H1 (cell line): ENCODE measurements around the gene ACP4. TPM values are rescaled to one million over a fixed set of nuclear protein-coding genes. Genes with fewer than 3 reads are reported as not detected.

ENCODE experiments used
- CTCF ChIA-PET: fragments of 300-600 bp; sonication (Branson Sonifier 250); formaldehyde crosslinking; loops from one replicate; lab custom pipeline; 2021; ENCODE audit not compliant: partially characterized antibody; lab: Charles Lee
- POLR2A ChIA-PET: fragments of 300-600 bp; sonication (Branson Sonifier 250); formaldehyde crosslinking; loops from one replicate; lab custom pipeline; 2021; ENCODE audit warnings: inconsistent platforms; ENCODE audit not compliant: partially characterized antibody; lab: Charles Lee
- DNase-seq, 2 experiments: peaks; one replicate each; pipeline versions ENCODE4 v3.0.0 to v3.0.0-alpha.2; 2010 to 2022; ENCODE audit warnings: low spot score in 2 of 2, low read depth in 1 of 2, mixed read lengths in 1 of 2
- FAIRE-seq: peaks from 2 replicates; lab custom pipeline; 2011; peaks lifted over from hg19 to GRCh38; lab: Jason Lieb, UNC
- H2AFZ ChIP-seq: 2 replicates; pipeline ENCODE4 v1.8.1; 2012; ENCODE audit warnings: low read length, inconsistent platforms
- H2AK5ac ChIP-seq: 2 replicates; pipeline ENCODE4 v1.6.1; 2013; ENCODE audit warnings: low read depth, low read length
- H2BK120ac ChIP-seq: replicated peaks from 2 replicates; pipeline ENCODE3; 2013; ENCODE audit warnings: low read depth, low read length, inconsistent platforms
- H2BK12ac ChIP-seq: 2 replicates; pipeline ENCODE4 v1.6.1; 2013; ENCODE audit warnings: low read depth, low read length
- H2BK15ac ChIP-seq: 2 replicates; pipeline ENCODE4 v1.6.1; 2013; ENCODE audit warnings: low read length
- H2BK20ac ChIP-seq: 2 replicates; pipeline ENCODE4 v1.6.1; 2013; ENCODE audit warnings: low read length
- H2BK5ac ChIP-seq: 2 replicates; pipeline ENCODE4 v1.6.1; 2013; ENCODE audit warnings: low read depth, low read length
- H3K14ac ChIP-seq: 2 replicates; pipeline ENCODE4 v1.6.1; 2013; ENCODE audit warnings: inconsistent platforms; ENCODE audit not compliant: insufficient read length
- H3K18ac ChIP-seq: 2 replicates; pipeline ENCODE4 v1.6.1; 2013; ENCODE audit warnings: low read length; ENCODE audit errors: extremely low read depth
- H3K23ac ChIP-seq: 2 replicates; pipeline ENCODE4 v1.6.1; 2013; ENCODE audit warnings: inconsistent platforms; ENCODE audit not compliant: insufficient read length
- H3K23me2 ChIP-seq: 2 replicates; pipeline ENCODE4 v1.6.1; 2013; ENCODE audit warnings: low read depth, low read length
- H3K27ac ChIP-seq: 2 replicates; pipeline ENCODE4 v1.6.1; 2011; ENCODE audit warnings: low read depth, low read length, inconsistent platforms
- H3K27me3 ChIP-seq, 4 experiments: replicated peaks in 1 of 4; 1 replicate in 1 of 4; 2 replicates in 3 of 4; pipeline versions ENCODE4 v1.6.1 to v1.8.1; 2011 to 2013; ENCODE audit warnings: low read length in 3 of 4, mild to moderate bottlenecking in 3 of 4, inconsistent platforms in 2 of 4, mixed read lengths in 2 of 4, moderate library complexity in 1 of 4; ENCODE audit not compliant: control insufficient read depth in 3 of 4, insufficient read depth in 3 of 4; ENCODE audit errors: extremely low read depth in 1 of 4
- H3K36me3 ChIP-seq, 4 experiments: 2 replicates each; pipeline versions ENCODE4 v1.6.1 to v1.8.1; 2011 to 2013; ENCODE audit warnings: mild to moderate bottlenecking in 4 of 4, low read length in 3 of 4, moderate library complexity in 2 of 4, control low read depth in 1 of 4, inconsistent platforms in 1 of 4; ENCODE audit not compliant: insufficient read depth in 4 of 4, control insufficient read depth in 2 of 4
- H3K4ac ChIP-seq: replicated peaks from 2 replicates; pipeline ENCODE3; 2013; ENCODE audit warnings: low read length, low read depth, mixed read lengths, inconsistent platforms; ENCODE audit not compliant: insufficient read length
- H3K4me1 ChIP-seq, 4 experiments: replicated peaks in 1 of 4; 1 replicate in 1 of 4; 2 replicates in 3 of 4; pipeline versions ENCODE4 v1.6.1 to v1.8.1; 2011 to 2013; ENCODE audit warnings: low read length in 3 of 4, inconsistent platforms in 2 of 4, mixed read lengths in 1 of 4; ENCODE audit not compliant: insufficient read depth in 4 of 4, control insufficient read depth in 3 of 4
- H3K4me2 ChIP-seq, 2 experiments: 2 replicates each; pipeline versions ENCODE4 v1.6.1 to v1.8.1; 2011 to 2013; ENCODE audit warnings: low read depth in 2 of 2, low read length in 2 of 2, control low read depth in 1 of 2, inconsistent platforms in 1 of 2, mild to moderate bottlenecking in 1 of 2; ENCODE audit not compliant: insufficient read depth in 1 of 2
- H3K4me3 ChIP-seq, 4 experiments: fragments of 200-600, 300-600 bp in 1 of 4; sonication (generic), shearing (Covaris generic), sonication (Bioruptor Twin) in 1 of 4; 2 replicates each; pipeline versions ENCODE4 v1.5.1 to v1.8.1; 2011 to 2016; ENCODE audit warnings: low read length in 4 of 4, low read depth in 3 of 4, control low read depth in 2 of 4, inconsistent platforms in 2 of 4, mild to moderate bottlenecking in 2 of 4, mixed read lengths in 1 of 4, moderate library complexity in 1 of 4; ENCODE audit not compliant: insufficient read depth in 2 of 4; ENCODE audit errors: extremely low read depth in 1 of 4
- H3K56ac ChIP-seq: replicated peaks from 2 replicates; pipeline ENCODE3; 2013; ENCODE audit warnings: low read depth, mild to moderate bottlenecking, mixed read lengths, low read length, inconsistent platforms; ENCODE audit not compliant: insufficient read length
- H3K79me1 ChIP-seq: 2 replicates; pipeline ENCODE4 v1.6.1; 2013; ENCODE audit warnings: low read depth, low read length, control low read depth
- H3K79me2 ChIP-seq, 2 experiments: 2 replicates each; pipeline versions ENCODE4 v1.6.1 to v1.8.1; 2012 to 2013; ENCODE audit warnings: low read length in 2 of 2, mild to moderate bottlenecking in 2 of 2, inconsistent platforms in 1 of 2; ENCODE audit not compliant: insufficient read depth in 2 of 2, control insufficient read depth in 1 of 2
- H3K9ac ChIP-seq, 4 experiments: replicated peaks in 1 of 4; 1 replicate in 1 of 4; 2 replicates in 3 of 4; pipeline versions ENCODE4 v1.6.1 to v1.8.1; 2011 to 2013; ENCODE audit warnings: low read depth in 3 of 4, low read length in 3 of 4, control low read depth in 2 of 4, mild to moderate bottlenecking in 2 of 4, moderate library complexity in 2 of 4, inconsistent platforms in 1 of 4; ENCODE audit errors: extremely low read depth in 1 of 4
- H3K9me3 ChIP-seq, 2 experiments: 2 replicates each; pipeline versions ENCODE4 v1.6.1 to v1.8.1; 2012 to 2013; ENCODE audit warnings: mild to moderate bottlenecking in 2 of 2, moderate library complexity in 2 of 2, control low read depth in 1 of 2, inconsistent platforms in 1 of 2, low read depth in 1 of 2, low read length in 1 of 2, mixed read lengths in 1 of 2; ENCODE audit not compliant: insufficient read depth in 2 of 2
- H4K20me1 ChIP-seq, 2 experiments: replicated peaks in 1 of 2; 2 replicates each; pipeline versions ENCODE3 to v1.8.1; 2011 to 2013; ENCODE audit warnings: inconsistent platforms in 2 of 2, low read length in 2 of 2, mild to moderate bottlenecking in 1 of 2; ENCODE audit not compliant: insufficient read depth in 2 of 2, control insufficient read depth in 1 of 2
- H4K5ac ChIP-seq: 2 replicates; pipeline ENCODE4 v1.6.1; 2013; ENCODE audit warnings: low read length, low read depth, mixed read lengths, inconsistent platforms; ENCODE audit not compliant: insufficient read length
- H4K8ac ChIP-seq: 2 replicates; pipeline ENCODE4 v1.8.0; 2013; ENCODE audit warnings: mild to moderate bottlenecking, moderate library complexity, low read length, inconsistent platforms; ENCODE audit not compliant: insufficient read depth; ENCODE audit errors: extremely low read depth
- H4K91ac ChIP-seq: replicated peaks from 2 replicates; pipeline ENCODE3; 2013; ENCODE audit warnings: low read length, mixed read lengths, inconsistent platforms; ENCODE audit not compliant: insufficient read length
- RAD21 ChIP-seq, 2 experiments: IDR thresholded peaks in 1 of 2; conservative IDR thresholded peaks in 1 of 2; 2 replicates each; pipeline ENCODE4 v1.6.1; 2011; ENCODE audit warnings: low read depth in 2 of 2, low read length in 2 of 2, improper control_type of control experiment in 1 of 2, inconsistent platforms in 1 of 2, mild to moderate bottlenecking in 1 of 2, moderate library complexity in 1 of 2
- whole genome bisulfite sequencing, 2 experiments: shearing (Covaris generic) in 1 of 2; methylation state at CpG; one replicate each; pipeline versions ENCODE4 v1.1.6 to v1.1.7; 2013 to 2015; ENCODE audit warnings: low lambda C conversion rate in 2 of 2, mixed read lengths in 2 of 2, inconsistent platforms in 1 of 2, low coverage in 1 of 2, missing lambda C conversion rate in 1 of 2; ENCODE audit not compliant: insufficient replicate concordance in 2 of 2, insufficient coverage in 1 of 2, insufficient read length in 1 of 2; ENCODE audit errors: extremely low coverage in 1 of 2, missing lambda C conversion rate in 1 of 2; 5-methylcytosine and 5-hydroxymethylcytosine counted together
- polyA plus RNA-seq, 7 experiments: library from polyadenylated mRNA; depleted of rRNA in 3 of 7; stranded (reverse) in 5 of 7; unstranded in 2 of 7; fragments of >200 nt in 5 of 7; fragments of 200-250 nt in 2 of 7; gene quantifications; 1 replicate in 5 of 7; 2 replicates in 1 of 7; 4 replicates in 1 of 7; pipeline versions ENCODE4 v1.2.1 to v1.2.3, GENCODE V29; 2011 to 2013; ENCODE audit warnings: missing spikeins in 2 of 7, mixed read lengths in 2 of 7
- total RNA-seq: library from RNA; stranded (reverse); fragmentation: NEBNext Ultra II Directional; extraction: Animal tissue kit (Norgen Biotek cat#: 25700); gene quantifications from 2 replicates; pipeline ENCODE4 v1.2.1, GENCODE V29; 2021

Gene ACP4
- total and polyA plus RNA-seq, 2 of the 8 experiments (the other 6 are each of a cell fraction or from before 2014, with no cell fraction given), result not detected

DNA sequence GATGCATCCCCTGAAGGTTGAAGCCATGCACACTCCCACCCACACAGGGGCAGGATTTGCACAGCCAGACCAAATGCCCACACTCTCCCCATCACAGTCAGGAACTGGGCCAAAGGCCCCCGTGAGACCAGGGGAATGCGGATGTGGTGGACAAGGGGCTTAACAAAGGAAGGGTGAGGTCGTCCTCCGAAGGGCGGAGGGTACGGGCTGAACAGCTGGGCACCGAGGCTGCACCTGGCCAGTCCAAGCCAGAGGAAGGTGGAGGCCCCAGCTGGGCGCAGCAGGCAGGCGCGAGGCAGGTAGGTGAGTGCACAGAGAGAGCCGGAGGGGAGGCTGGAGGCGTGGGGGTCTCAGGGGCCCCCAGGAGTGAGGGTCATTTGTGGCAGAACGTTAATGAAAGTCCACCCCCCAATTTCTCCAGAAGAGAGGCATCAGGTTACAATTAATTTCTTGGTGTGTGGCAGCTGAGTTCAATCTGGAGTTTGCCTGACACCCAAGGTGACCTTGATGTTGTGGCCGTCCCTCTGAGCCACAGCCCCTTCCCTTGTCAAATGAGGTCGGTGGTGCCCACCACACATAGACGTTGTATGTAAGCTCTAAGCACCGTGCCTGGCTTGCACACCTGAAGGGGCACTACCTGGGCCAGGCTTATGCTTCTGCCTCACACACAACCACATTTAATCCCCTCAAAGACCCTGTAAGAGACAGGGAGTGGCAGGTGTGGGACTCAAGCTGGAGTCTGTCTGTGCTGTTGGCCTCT lies 40.2 kb downstream of the ACP4 start:
- no peaks in the 10 kb centered on the region; a peak in 1 of 7 replicates for H3K4me1 ChIP-seq
- H3K56ac ChIP-seq, result no peak overlapping the region
- no peak overlapping the region for H2BK20ac ChIP-seq
- no peak overlapping the region for H3K14ac ChIP-seq
- no peak overlapping the region for H3K23ac ChIP-seq
- ChIA-PET CTCF (interaction anchor here (0.8 to 1.8 kb wide), 4 partner anchors 9 to 62 kb away, joined by 3 to 6 read pairs (median 3); no protein-coding TSS in a partner anchor), POLR2A (interaction anchor here (0.8 to 2.8 kb wide), 8 partner anchors 9 to 62 kb away, joined by 3 to 13 read pairs (median 4); no protein-coding TSS in a partner anchor)
- no peak overlapping the region for H2BK15ac ChIP-seq
- no peak overlapping the region for H4K8ac ChIP-seq
- H3K4ac ChIP-seq, result no peak overlapping the region
- peaks cover 5% of the 10 kb centered on the region; the same call in 1 of the 2 replicates for H3K23me2 ChIP-seq
- no peak overlapping the region; a peak in 2 of 7 replicates for H3K9ac ChIP-seq
- H3K27ac ChIP-seq, result no peak overlapping the region
- no peak overlapping the region for H3K4me2 ChIP-seq
- H3K36me3 ChIP-seq, result no peaks in the 10 kb centered on the region
- no peak overlapping the region for H2BK12ac ChIP-seq
- no peak for TF ChIP-seq RAD21 (IDR thresholded peaks at IDR 0.05 in 1 of 2, conservative IDR thresholded peaks at IDR 0.05 in 1 of 2; ENCODE audit: low read depth in 2 of 2, low read length in 2 of 2)
- no peak overlapping the region for H2BK120ac ChIP-seq
- H4K20me1 ChIP-seq, result no peaks in the 10 kb centered on the region
- DNase-seq (no peak), FAIRE-seq (no peak)
- no peak overlapping the region for H2BK5ac ChIP-seq
- 75% methylated on average over 17 of the region's 17 CpGs; no CpG with 5 or more reads in 1 of the 2 experiments for WGBS, 2 experiments
- H3K18ac ChIP-seq, result no peak overlapping the region
- no peak overlapping the region for H3K4me3 ChIP-seq
- peak overlapping the region; percentile 20 for H4K91ac ChIP-seq
- H2AK5ac ChIP-seq, result no peak overlapping the region
- no peaks in the 10 kb centered on the region for H3K79me2 ChIP-seq
- no peaks in the 10 kb centered on the region; a peak in 1 of 4 replicates for H3K9me3 ChIP-seq
- H3K27me3 ChIP-seq, result peaks cover 0 to 12% (median 3%) of the 10 kb centered on the region in 4 experiments; a peak in 6 of 7 replicates
- H2AFZ ChIP-seq, result no peak overlapping the region; the same call in 1 of the 2 replicates
- H3K79me1 ChIP-seq, result no peaks in the 10 kb centered on the region
- H4K5ac ChIP-seq, result no peak overlapping the region
